GM18502 (cell line): ENCODE results near the gene KHDC4.

ENCODE experiments used
- ATAC-seq: cut with Tn5 transposase; IDR thresholded peaks from one replicate; pipeline ENCODE4 v1.9.1; 2021; ENCODE audit warnings: mild to moderate bottlenecking; ENCODE audit not compliant: unreplicated experiment, poor library complexity

The KHDC4 gene

DNA sequence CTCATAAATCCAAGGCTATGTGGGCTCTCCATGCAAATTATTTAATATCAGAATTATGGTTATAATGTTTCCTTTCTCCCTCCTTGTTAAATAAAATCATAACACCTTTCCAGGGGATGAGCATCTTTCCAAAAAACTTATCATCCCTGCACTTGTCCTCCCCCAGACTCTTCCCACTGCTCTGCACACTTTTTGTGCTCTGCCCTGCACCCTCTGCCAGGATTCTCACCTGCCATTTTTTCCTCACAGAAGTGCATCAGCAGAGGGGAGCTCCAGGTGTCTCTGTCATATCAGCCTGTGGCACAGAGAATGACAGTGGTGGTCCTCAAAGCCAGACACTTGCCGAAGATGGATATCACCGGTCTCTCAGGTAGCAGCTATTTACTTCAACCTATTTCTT is 54.0 kb downstream of the KHDC4 start:
- no peak for ATAC-seq

DNA sequence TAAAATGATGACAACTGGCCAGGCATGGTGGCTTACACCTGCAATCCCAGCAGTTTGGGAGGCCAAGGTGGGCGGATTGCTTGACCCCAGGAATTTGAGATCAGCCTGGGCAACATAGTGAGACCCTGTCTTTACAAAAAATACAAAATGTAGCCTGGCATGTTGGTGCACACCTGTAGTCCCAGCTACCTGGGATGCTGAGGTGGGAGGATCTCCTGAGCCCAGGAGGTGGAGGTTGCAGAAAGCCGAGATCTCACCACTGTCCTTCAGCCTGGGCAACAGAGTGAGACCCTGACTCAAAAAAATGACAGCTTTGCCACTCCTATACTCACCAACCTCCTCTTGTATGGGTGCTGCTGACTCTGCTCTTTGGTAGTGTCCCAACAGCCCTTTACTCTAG is 56.3 kb downstream of the KHDC4 start:
- no peak for ATAC-seq

DNA sequence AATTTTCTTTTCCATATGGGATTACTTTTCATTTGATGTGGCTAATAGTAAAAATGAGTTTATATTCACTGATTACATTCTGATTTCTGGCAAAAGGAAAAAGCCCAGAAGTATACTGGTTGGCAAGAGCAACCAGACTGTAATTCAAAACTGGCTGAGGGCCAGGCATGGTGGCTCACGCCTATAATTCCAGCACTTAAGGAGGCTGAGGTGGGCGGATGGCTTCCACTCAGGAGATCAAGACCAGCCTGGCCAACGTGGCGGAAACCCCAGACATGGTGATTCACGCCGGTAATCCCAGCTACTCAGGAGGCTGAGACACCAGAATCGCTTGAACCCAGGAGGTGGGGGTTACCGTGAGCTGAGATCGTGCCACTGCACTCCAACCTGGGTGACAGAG is 60.4 kb downstream of the KHDC4 start:
- ATAC-seq: no peak

DNA sequence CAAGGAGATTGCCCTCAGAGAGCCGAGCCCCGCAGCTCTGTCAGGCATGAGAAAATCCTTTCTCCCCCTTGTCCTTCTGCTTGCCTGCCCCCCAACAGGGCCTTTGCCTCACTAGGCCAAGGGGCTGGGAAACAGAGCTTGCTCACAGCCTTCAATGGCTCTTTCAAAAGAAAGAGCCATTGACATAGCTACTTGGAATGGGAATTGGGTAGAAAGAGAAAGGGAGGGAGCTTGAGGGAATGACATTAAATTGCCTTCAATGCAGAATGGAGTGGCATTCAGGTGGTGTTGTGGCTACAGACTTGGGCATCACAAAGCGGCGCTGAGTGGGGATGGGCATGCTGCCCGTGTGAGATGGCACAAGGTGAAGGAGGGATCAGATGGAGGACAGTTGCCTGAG is 61.7 kb downstream of the KHDC4 start:
- no peak for ATAC-seq

DNA sequence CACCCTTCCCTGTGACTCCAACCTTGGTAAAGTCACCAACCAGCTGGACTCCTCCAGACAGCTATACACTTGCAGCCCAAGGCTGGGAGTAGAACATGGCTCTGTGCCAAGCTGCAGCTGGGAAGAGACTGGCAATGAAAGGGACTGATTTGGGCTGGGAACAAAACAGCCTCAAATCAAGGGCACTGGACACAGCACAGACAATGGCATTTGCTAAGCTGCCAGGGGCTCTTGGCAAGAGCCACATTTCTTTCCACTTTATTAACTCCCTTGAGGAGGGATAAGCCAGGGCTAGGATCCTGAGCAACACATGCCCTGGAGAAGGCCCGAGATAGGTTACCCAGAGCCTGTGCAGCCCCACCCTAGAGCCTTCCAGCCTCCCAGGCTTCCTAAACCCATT is 62.8 kb downstream of the KHDC4 start:
- no peak for ATAC-seq

DNA sequence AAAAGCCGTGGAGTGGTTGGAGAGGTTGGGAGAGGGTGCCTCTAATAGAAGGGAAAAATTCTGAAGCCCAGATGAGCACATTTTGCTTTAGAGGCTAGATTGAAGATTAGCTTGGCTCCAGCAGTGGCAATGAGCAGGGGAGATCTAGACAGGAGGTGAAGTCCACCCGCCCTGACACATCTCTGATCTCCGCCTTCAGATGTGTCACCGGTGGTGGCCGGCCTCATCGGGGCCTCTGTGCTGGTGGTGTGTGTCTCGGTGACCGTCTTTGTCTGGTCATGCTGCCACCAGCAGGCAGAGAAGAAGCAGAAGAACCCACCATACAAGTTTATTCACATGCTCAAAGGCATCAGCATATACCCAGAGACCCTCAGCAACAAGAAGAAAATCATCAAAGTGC is 66.4 kb downstream of the KHDC4 start:
- ATAC-seq: no peak

DNA sequence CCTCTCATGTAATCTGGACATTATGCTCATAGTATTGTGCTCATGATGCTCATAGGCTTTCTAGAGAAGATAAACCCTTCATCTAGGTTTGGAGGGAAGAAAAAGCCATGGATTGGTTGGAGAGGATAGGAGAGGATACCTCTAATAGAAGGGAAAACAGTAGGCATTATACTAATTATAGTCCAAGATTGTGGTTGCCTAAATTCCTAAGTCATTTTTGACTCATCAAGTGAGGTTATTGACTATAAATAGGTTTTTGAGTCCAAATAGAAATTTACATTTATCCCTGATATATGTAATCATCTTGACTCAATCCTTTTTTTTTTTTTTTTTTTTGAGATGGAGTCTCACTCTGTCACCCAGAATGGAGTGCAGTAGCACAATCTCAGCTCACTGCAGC is 69.8 kb downstream of the KHDC4 start:
- no peak for ATAC-seq
